ENCODE results near the gene PLEKHA7.

DNA sequence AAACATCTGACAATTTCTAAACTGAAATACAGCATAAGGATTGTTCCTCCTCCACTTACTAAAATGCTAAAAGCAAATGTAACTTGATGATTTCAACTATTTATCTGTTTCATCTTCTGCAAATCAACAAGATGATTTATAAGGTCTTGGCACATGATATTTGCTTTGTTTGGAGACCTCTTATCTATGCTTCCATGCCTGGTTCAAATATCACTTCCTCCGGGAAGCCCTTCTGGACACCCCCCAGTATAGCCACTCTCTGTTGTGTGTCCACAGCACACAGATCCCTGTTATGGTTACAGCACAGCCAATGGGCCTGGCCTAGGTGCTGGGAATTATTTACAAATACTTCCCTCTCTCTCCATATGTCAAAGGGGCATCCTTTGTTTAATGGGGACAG lies 160.9 kb downstream of the PLEKHA7 start:
- TF ChIP-seq CTCF (IDR thresholded peaks at IDR 0.05) (no peak), POLR2A (IDR thresholded peaks at IDR 0.05) (no peak)

Data from right lobe of liver (tissue), 4 donors.